WERI-Rb-1 (cell line): ENCODE data around the gene PTPRN.

Experiments used
- DNase-seq: peaks from one replicate; pipeline ENCODE4 v3.0.0-alpha.2; 2020
- H3K27ac ChIP-seq: fragments of 250-450 bp; sonication (Bioruptor Pico); 2 replicates; pipeline ENCODE4 v1.5.1; 2020; ENCODE audit warnings: mild to moderate bottlenecking, moderate library complexity
- H3K27me3 ChIP-seq: fragments of 250-450 bp; sonication (Bioruptor Pico); 2 replicates; pipeline ENCODE4 v1.5.1; 2021; ENCODE audit warnings: mild to moderate bottlenecking, low read depth, moderate library complexity; ENCODE audit not compliant: insufficient read depth, severe bottlenecking
- H3K36me3 ChIP-seq: fragments of 250-450 bp; sonication (Bioruptor Pico); 2 replicates; pipeline ENCODE4 v1.5.1; 2020; ENCODE audit warnings: mild to moderate bottlenecking, moderate library complexity
- H3K4me3 ChIP-seq: 2 replicates; pipeline ENCODE4 v1.5.1; 2011; ENCODE audit warnings: low read depth, mild to moderate bottlenecking, control low read depth, low read length
- H3K9me3 ChIP-seq: fragments of 250-450 bp; sonication (Bioruptor Pico); 2 replicates; pipeline ENCODE4 v1.5.1; 2021; ENCODE audit warnings: mild to moderate bottlenecking, moderate library complexity; ENCODE audit not compliant: severe bottlenecking
- TF ChIP-seq, protein P1 (sequence below): IDR thresholded peaks from 2 replicates; pipeline ENCODE4 v1.5.1; 2011; ENCODE audit warnings: low read depth, mild to moderate bottlenecking, control low read depth, inconsistent platforms, low read length

PTPRN gene

DNA sequence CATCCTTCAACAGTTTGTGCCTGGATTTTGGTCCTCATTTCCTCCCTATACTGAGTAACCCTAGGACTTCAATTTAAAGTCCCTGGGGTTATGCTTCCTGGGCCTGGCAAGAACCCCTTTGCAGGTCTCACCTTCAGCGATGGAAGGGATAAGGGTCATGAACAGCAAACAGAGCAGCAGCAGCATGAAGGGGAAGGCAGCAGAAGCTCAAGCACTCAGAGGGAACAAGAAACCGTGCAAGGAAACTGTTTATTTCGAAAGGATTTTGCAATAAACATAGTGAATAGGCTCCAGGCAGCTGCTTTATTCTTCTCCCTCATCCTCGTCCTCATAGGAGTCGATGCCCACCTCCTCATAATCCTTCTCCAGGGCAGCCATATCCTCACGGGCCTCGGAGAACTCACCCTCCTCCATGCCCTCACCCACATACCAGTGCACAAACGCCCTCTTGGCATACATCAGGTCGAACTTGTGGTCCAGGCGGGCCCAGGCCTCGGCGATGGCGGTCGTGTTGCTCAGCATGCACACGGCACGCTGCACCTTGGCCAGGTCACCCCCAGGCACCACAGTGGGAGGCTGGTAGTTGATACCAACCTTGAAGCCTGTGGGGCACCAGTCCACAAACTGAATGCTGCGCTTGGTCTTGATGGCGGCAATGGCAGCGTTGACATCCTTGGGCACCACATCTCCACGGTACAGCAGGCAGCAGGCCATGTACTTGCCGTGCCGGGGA lies 59.0 kb downstream of the PTPRN start:
- Histone ChIP-seq H3K36me3 (peaks cover 49% of the 10 kb centered on the region), H3K4me3 (no peak overlapping the region), H3K9me3 (no peaks in the 10 kb centered on the region), H3K27me3 (peaks cover 3% of the 10 kb centered on the region), H3K27ac (peak overlapping the region; percentile 53)
- no peak for DNase-seq
- TF ChIP-seq, protein P1, sequence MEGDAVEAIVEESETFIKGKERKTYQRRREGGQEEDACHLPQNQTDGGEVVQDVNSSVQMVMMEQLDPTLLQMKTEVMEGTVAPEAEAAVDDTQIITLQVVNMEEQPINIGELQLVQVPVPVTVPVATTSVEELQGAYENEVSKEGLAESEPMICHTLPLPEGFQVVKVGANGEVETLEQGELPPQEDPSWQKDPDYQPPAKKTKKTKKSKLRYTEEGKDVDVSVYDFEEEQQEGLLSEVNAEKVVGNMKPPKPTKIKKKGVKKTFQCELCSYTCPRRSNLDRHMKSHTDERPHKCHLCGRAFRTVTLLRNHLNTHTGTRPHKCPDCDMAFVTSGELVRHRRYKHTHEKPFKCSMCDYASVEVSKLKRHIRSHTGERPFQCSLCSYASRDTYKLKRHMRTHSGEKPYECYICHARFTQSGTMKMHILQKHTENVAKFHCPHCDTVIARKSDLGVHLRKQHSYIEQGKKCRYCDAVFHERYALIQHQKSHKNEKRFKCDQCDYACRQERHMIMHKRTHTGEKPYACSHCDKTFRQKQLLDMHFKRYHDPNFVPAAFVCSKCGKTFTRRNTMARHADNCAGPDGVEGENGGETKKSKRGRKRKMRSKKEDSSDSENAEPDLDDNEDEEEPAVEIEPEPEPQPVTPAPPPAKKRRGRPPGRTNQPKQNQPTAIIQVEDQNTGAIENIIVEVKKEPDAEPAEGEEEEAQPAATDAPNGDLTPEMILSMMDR, result no peak

DNA sequence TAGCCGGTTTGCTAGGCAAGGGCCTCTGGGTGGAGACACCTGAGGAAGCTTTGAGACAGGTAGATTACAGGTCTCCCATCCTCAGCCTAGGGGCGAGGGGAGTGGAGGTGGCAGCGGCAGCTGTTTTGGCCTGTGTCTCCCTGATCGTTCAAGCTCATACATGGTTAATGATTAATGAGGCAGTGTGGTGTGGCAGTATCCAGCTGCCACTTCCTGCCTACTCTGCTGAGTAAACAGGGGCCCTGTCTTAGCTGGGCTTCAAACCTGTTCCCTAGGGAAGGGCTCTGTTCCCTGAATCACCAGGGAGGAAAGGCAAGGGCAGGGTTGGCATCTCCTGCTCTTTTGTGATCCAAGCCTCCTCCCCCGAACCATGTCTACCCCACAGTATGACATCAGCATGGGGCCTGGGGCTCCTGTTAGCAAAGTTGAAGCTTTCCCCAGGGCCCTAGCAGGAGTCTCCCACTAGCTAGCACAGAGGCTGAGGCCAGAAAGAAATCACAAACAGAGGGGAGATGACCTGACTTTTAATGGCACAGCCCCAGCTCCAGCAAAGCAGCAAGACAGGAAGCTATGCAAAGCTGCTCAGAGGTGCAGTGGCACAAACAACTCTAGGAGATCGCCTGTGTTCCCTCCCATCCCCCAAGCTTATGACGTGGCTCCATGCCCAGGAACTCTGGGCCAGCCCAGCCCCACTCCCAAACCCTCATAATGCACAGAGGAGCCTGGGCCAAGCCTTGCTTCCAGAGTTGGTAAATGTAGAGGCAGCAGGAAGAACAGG lies 59.8 kb downstream of the PTPRN start:
- peak overlapping the region; percentile 53 for H3K27ac ChIP-seq
- TF ChIP-seq, protein P1, result no peak
- DNase-seq, result peak; percentile 26
- H3K27me3 ChIP-seq, result peaks cover under 1% of the 10 kb centered on the region
- H3K4me3 ChIP-seq, result no peak overlapping the region
- H3K36me3 ChIP-seq, result peaks cover 49% of the 10 kb centered on the region
- no peaks in the 10 kb centered on the region for H3K9me3 ChIP-seq

DNA sequence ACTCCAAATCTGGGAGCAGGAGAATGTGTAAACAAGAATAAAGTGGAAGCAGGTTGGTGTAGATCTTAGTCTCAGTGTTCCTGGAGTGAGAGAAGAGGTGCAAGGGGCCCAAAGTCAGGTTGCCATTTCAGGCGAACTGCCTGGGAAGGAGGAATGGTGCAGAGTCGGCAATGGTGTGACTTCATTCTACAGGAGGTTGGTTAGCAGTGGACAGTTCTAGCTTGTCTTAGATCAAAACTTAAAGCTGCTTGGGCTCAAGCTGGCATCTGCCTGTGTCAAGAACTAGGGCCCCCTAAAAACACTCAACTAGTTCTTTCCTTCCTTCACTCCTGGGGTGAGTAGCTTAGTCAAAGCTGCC lies 60.4 kb downstream of the PTPRN start:
- H3K36me3 ChIP-seq, result peaks cover 49% of the 10 kb centered on the region
- no peak for DNase-seq
- H3K9me3 ChIP-seq, result no peaks in the 10 kb centered on the region
- H3K27me3 ChIP-seq, result no peaks in the 10 kb centered on the region
- H3K27ac ChIP-seq, result peak overlapping the region; percentile 53
- TF ChIP-seq, protein P1, result no peak
- no peak overlapping the region for H3K4me3 ChIP-seq

DNA sequence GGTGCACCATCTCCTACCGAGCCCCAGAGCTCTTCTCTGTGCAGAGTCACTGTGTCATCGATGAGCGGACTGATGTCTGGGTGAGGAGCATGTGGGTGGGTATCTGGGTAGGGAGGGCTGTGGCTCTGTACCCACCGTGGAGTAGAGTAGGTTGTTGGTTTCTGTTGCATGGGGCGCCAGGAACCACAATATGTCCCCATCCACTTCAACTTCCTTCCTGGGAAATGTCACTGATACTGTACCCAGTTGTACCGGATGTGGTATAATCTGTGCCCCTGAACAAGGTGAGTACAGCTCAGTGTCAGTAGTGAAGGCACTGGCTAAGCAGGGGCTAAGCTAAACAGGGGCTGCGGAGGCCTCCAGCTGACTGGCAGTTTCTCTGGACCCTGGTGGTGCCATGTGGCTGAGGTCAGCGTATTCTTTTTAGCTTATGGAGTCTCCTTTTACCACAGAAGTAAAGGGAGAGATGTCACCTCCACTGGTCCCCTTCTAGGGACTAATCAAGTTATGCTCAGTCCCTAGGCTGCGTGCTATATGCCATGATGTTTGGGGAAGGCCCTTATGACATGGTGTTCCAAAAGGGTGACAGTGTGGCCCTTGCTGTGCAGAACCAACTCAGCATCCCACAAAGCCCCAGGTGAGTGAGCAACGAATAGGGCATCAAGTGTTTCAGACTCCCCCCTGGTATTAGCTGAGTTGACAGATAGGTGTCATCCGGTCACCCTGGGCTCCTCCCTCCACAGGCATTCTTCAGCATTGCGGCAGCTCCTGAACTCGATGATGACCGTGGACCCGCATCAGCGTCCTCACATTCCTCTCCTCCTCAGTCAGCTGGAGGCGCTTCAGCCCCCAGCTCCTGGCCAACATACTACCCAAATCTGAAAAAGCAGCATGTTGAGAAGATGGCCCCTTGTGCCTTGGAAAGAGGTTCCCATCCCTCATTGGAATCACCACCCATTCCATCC lies 61.2 kb downstream of the PTPRN start:
- no peaks in the 10 kb centered on the region for H3K9me3 ChIP-seq
- peaks cover 49% of the 10 kb centered on the region for H3K36me3 ChIP-seq
- no peak for DNase-seq
- H3K27me3 ChIP-seq, result no peaks in the 10 kb centered on the region
- H3K27ac ChIP-seq, result no peak overlapping the region
- TF ChIP-seq, protein P1, result peak; percentile 26; the same call in 1 of the 2 replicates
- H3K4me3 ChIP-seq, result no peak overlapping the region

DNA sequence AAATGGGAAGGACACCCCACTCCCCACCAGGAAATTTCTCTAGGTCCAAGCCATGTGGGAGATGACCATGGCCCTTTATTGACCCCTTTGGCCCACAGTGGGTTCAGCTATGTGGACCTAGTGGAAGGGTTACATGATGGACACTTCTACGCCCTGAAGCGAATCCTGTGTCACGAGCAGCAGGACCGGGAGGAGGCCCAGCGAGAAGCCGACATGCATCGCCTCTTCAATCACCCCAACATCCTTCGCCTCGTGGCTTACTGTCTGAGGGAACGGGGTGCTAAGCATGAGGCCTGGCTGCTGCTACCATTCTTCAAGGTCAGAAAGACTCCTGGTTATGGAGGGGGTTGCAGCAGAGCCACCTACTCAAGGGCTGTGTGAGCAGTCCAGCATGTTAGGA lies 62.6 kb downstream of the PTPRN start:
- DNase-seq, result no peak
- H3K36me3 ChIP-seq, result peaks cover 47% of the 10 kb centered on the region
- peak overlapping the region; percentile 16; the same call in 1 of the 2 replicates for H3K27ac ChIP-seq
- TF ChIP-seq, protein P1, result no peak
- no peaks in the 10 kb centered on the region for H3K9me3 ChIP-seq
- H3K4me3 ChIP-seq, result no peak overlapping the region
- H3K27me3 ChIP-seq, result no peaks in the 10 kb centered on the region
